Thoracic aorta (tissue), 2 donors: ENCODE measurements around the gene TMCO1. TPM values are rescaled to one million over a fixed set of nuclear protein-coding genes. Genes with fewer than 3 reads are reported as not detected.
"Not testable (repeated sequence)": the region's sequence is repeated elsewhere in the genome, so short reads cannot be mapped to it uniquely, and the experiment has no call there.

Experiments
- ATAC-seq: fragments of 150-250 bp; one replicate; pipeline ENCODE4 v1.8.0; 2017; ENCODE audit warnings: low read depth; ENCODE audit not compliant: insufficient number of reproducible peaks, low FRiP score
- DNase-seq: peaks from one replicate; pipeline ENCODE4 v3.0.0-alpha.2; 2020; ENCODE audit warnings: low spot score
- H3K27ac ChIP-seq, 2 donors: fragments of 200-600 bp; sonication (generic); 1 replicate in 1 of 2; 2 replicates in 1 of 2; pipeline ENCODE4 v1.5.1; 2016; ENCODE audit warnings: mild to moderate bottlenecking in 2 of 2, moderate library complexity in 2 of 2
- H3K27me3 ChIP-seq: fragments of 200-600 bp; sonication (generic); replicated peaks from 2 replicates; pipeline ENCODE4 v1.6.0; 2016; ENCODE audit warnings: mild to moderate bottlenecking; ENCODE audit not compliant: insufficient read depth
- H3K36me3 ChIP-seq: fragments of 200-600 bp; sonication (generic); one replicate; pipeline ENCODE4 v1.5.1; 2016
- H3K4me1 ChIP-seq, 2 donors: fragments of 200-600 bp; sonication (generic); 1 replicate in 1 of 2; 2 replicates in 1 of 2; pipeline versions ENCODE4 v1.5.1 to v1.6.0; 2016; ENCODE audit warnings: low read depth in 2 of 2, mild to moderate bottlenecking in 1 of 2; ENCODE audit not compliant: control insufficient read depth in 1 of 2
- H3K4me3 ChIP-seq: fragments of 200-600 bp; sonication (generic); 2 replicates; pipeline ENCODE4 v1.5.1; 2016; ENCODE audit warnings: mild to moderate bottlenecking
- H3K9me3 ChIP-seq: fragments of 200-600 bp; sonication (generic); 2 replicates; pipeline ENCODE4 v1.5.1; 2016
- CTCF ChIP-seq: fragments of 200-600 bp; sonication (generic); IDR thresholded peaks from one replicate; pipeline ENCODE4 v1.5.1; 2019; ENCODE audit warnings: antibody characterized with exemption
- total RNA-seq, 2 donors: library from RNA; depleted of rRNA; stranded (reverse); fragments of >200 nt; gene quantifications; one replicate each; pipeline versions ENCODE4 v1.1.0 to v1.2.3, GENCODE V29; 2016

The TMCO1 gene
- total RNA-seq, 2 donors from 2014 or later = 37.5 to 53.7 TPM

GRCh38 chr1:165703648-165704047 is 65.0 kb downstream of the TMCO1 start:
- Histone ChIP-seq H3K36me3 (no peaks in the 10 kb centered on the region), H3K27me3 (no peaks in the 10 kb centered on the region), H3K9me3 (no peaks in the 10 kb centered on the region), H3K27ac (no peak overlapping the region), H3K4me1 (peaks cover 0 to 4% of the 10 kb centered on the region in 2 donors), H3K4me3 (no peak overlapping the region)
- DNase-seq (no peak), ATAC-seq (no peak)
- no peak for TF ChIP-seq CTCF

- DNase-seq, ATAC-seq: not testable (repeated sequence)
Measured at GRCh38 chr1:165701922-165702321, 66.7 kb downstream of the TMCO1 start.

GRCh38 chr1:165699577-165699976 is 69.1 kb downstream of the TMCO1 start:
- no peak for ATAC-seq
- H3K36me3 ChIP-seq = no peaks in the 10 kb centered on the region
- TF ChIP-seq CTCF = no peak
- no peak overlapping the region for H3K4me3 ChIP-seq
- H3K27ac ChIP-seq = no peak overlapping the region
- peaks cover 17 to 32% of the 10 kb centered on the region in 2 donors for H3K4me1 ChIP-seq
- H3K27me3 ChIP-seq = no peaks in the 10 kb centered on the region
- DNase-seq = no peak
- H3K9me3 ChIP-seq = no peaks in the 10 kb centered on the region

More at GRCh38 chr1:165701922-165702321, 66.7 kb downstream of the TMCO1 start:
- H3K36me3 ChIP-seq, H3K27me3 ChIP-seq, H3K4me3 ChIP-seq, H3K27ac ChIP-seq, H3K9me3 ChIP-seq: not testable (repeated sequence)
- H3K4me1 ChIP-seq = peaks cover 3 to 13% of the 10 kb centered on the region in 2 donors

GRCh38 chr1:165698761-165699052 is 70.0 kb downstream of the TMCO1 start:
- ATAC-seq (no peak), DNase-seq (no peak)
- Histone ChIP-seq H3K27me3 (no peaks in the 10 kb centered on the region), H3K4me1 (peaks cover 17 to 33% of the 10 kb centered on the region in 2 donors), H3K36me3 (no peaks in the 10 kb centered on the region), H3K9me3 (no peaks in the 10 kb centered on the region), H3K4me3 (peak overlapping the region; percentile 94), H3K27ac (peak overlapping the region; percentile 97 to 98)
- TF ChIP-seq CTCF = no peak

- peak within 1 kb of the TSS; percentile 94 for H3K4me3 ChIP-seq
- no peaks in the 10 kb centered on the region for H3K9me3 ChIP-seq
- H3K27ac ChIP-seq = peak within 1 kb of the TSS; percentile 97 to 98
- ATAC-seq (peak; percentile 76), DNase-seq (no peak)
- no peaks in the 10 kb centered on the region for H3K27me3 ChIP-seq
- no peak for TF ChIP-seq CTCF
- no peaks in the 10 kb centered on the region for H3K36me3 ChIP-seq
- H3K4me1 ChIP-seq = peaks cover 17 to 33% of the 10 kb centered on the region in 2 donors
Measured at GRCh38 chr1:165697881-165698760, 70.5 kb downstream of the TMCO1 start, which contains the start of gene ALDH9A1. TSS of gene ALDH9A1 (minus strand) at chr1:165698562. CDS start at chr1:165698558, 4 bp downstream.
